ENCODE results near the gene GIT1. TPM values are rescaled to one million over a fixed set of nuclear protein-coding genes. Genes with fewer than 3 reads are reported as not detected.

Gene GIT1
- polyA plus RNA-seq, 1 donor from 2014 or later, result 20.5 TPM

DNA sequence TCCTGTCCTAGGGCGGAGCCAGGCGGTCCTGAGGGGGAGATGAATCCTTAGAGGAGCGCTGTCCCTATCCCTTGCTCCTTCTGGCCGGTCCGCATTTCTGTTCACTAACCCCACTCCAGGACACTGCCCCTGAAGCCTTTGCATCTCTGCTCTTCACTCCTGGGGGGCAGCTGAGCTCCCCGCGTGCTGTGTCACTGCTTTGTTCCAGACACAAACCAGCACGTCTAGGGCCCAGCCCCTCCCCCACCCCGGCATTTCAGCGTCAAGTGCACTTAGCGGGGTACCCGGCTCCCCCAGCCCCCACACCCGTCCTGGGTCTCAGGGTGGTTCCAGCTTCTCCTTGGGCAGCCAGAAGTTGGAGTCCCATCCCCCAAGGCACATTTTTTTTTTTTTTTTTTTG lies 24.4 kb upstream of the GIT1 start:
- no peak overlapping the region for H3K9ac ChIP-seq (ENCODE audit: low read length)
- H3F3A ChIP-seq (ENCODE audit: insufficient read depth, low read length, poor library complexity, severe bottlenecking), result no peaks in the 10 kb centered on the region
- H3K4me3 ChIP-seq (ENCODE audit: low read length), result no peak overlapping the region
- H3K9me2 ChIP-seq (ENCODE audit: insufficient read depth, low read length), result no peaks in the 10 kb centered on the region
- peaks cover 4% of the 10 kb centered on the region for H3K9me3 ChIP-seq (ENCODE audit: low read length)
- H4K20me1 ChIP-seq (ENCODE audit: insufficient read depth), result no peaks in the 10 kb centered on the region
- no peak overlapping the region for H3K27ac ChIP-seq (ENCODE audit: low read length)
- H3K36me3 ChIP-seq (ENCODE audit: insufficient read depth, low read length), result peaks cover 7% of the 10 kb centered on the region
- peaks cover 42% of the 10 kb centered on the region for H3K27me3 ChIP-seq (ENCODE audit: insufficient read depth, low read depth, low read length)
- H2AFZ ChIP-seq (ENCODE audit: low read depth, low read length), result no peak overlapping the region
- TF ChIP-seq TAF1 (IDR thresholded peaks at IDR 0.05; ENCODE audit: low read depth), result no peak
- TF ChIP-seq RAD21 (conservative IDR thresholded peaks at IDR 0.05), result no peak
- no peak for TF ChIP-seq POLR2AphosphoS5 (IDR thresholded peaks at IDR 0.05)
- no peak for TF ChIP-seq EZH2 (IDR thresholded peaks at IDR 0.05; ENCODE audit: borderline replicate concordance, insufficient read depth, low read length, poor library complexity, severe bottlenecking)
- TF ChIP-seq MXI1 (conservative IDR thresholded peaks at IDR 0.05; ENCODE audit: poor library complexity, severe bottlenecking), result no peak
- TF ChIP-seq, protein P1, sequence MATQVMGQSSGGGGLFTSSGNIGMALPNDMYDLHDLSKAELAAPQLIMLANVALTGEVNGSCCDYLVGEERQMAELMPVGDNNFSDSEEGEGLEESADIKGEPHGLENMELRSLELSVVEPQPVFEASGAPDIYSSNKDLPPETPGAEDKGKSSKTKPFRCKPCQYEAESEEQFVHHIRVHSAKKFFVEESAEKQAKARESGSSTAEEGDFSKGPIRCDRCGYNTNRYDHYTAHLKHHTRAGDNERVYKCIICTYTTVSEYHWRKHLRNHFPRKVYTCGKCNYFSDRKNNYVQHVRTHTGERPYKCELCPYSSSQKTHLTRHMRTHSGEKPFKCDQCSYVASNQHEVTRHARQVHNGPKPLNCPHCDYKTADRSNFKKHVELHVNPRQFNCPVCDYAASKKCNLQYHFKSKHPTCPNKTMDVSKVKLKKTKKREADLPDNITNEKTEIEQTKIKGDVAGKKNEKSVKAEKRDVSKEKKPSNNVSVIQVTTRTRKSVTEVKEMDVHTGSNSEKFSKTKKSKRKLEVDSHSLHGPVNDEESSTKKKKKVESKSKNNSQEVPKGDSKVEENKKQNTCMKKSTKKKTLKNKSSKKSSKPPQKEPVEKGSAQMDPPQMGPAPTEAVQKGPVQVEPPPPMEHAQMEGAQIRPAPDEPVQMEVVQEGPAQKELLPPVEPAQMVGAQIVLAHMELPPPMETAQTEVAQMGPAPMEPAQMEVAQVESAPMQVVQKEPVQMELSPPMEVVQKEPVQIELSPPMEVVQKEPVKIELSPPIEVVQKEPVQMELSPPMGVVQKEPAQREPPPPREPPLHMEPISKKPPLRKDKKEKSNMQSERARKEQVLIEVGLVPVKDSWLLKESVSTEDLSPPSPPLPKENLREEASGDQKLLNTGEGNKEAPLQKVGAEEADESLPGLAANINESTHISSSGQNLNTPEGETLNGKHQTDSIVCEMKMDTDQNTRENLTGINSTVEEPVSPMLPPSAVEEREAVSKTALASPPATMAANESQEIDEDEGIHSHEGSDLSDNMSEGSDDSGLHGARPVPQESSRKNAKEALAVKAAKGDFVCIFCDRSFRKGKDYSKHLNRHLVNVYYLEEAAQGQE (IDR thresholded peaks at IDR 0.05; ENCODE audit: borderline replicate concordance), result no peak
- no peak for TF ChIP-seq EP300 (conservative IDR thresholded peaks at IDR 0.05; ENCODE audit: poor library complexity, severe bottlenecking)
- TF ChIP-seq, protein P2, sequence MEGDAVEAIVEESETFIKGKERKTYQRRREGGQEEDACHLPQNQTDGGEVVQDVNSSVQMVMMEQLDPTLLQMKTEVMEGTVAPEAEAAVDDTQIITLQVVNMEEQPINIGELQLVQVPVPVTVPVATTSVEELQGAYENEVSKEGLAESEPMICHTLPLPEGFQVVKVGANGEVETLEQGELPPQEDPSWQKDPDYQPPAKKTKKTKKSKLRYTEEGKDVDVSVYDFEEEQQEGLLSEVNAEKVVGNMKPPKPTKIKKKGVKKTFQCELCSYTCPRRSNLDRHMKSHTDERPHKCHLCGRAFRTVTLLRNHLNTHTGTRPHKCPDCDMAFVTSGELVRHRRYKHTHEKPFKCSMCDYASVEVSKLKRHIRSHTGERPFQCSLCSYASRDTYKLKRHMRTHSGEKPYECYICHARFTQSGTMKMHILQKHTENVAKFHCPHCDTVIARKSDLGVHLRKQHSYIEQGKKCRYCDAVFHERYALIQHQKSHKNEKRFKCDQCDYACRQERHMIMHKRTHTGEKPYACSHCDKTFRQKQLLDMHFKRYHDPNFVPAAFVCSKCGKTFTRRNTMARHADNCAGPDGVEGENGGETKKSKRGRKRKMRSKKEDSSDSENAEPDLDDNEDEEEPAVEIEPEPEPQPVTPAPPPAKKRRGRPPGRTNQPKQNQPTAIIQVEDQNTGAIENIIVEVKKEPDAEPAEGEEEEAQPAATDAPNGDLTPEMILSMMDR (IDR thresholded peaks at IDR 0.05; ENCODE audit: poor library complexity, severe bottlenecking), result no peak
- TF ChIP-seq SMC3 (conservative IDR thresholded peaks at IDR 0.05; ENCODE audit: poor library complexity), result no peak
- no peak overlapping the region for H3K4me2 ChIP-seq (ENCODE audit: low read length)
- no peaks in the 10 kb centered on the region for H3K79me2 ChIP-seq (replicated peaks; ENCODE audit: insufficient read depth, low read length)

DNA sequence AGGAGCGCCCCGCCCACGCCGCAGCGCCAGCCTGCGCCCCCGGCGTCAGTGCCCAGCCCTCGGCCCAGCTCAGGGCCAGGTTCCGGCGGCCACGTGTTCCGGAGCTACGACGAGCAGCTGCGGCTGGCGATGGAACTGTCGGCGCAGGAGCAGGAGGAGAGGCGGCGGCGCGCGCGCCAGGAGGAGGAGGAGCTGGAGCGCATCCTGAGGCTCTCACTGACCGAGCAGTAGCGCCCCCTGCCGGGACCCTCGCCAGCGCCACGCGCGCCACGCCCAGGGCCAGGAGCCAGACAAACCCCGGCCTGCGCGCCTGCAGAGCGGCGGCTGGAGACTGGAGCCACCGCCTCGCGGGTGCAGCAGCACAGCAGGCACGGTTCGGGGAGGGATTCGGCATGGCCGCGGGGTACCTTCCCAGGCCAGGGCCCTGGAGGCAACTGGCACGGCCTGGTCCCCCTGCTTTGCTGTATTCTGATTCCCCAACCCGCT lies 23.9 kb upstream of the GIT1 start:
- Histone ChIP-seq H3K4me2 (ENCODE audit: low read length) (no peak overlapping the region), H3K4me3 (ENCODE audit: low read length) (no peak overlapping the region)

More for the DNA sequence above, 23.9 kb upstream of the GIT1 start:
- no peak overlapping the region for H3K27ac ChIP-seq (ENCODE audit: low read length)
- H3K9me3 ChIP-seq (ENCODE audit: low read length), result peaks cover 4% of the 10 kb centered on the region
- peaks cover 10% of the 10 kb centered on the region for H3K36me3 ChIP-seq (ENCODE audit: insufficient read depth, low read length)
- no peaks in the 10 kb centered on the region for H3F3A ChIP-seq (ENCODE audit: insufficient read depth, low read length, poor library complexity, severe bottlenecking)
- H3K27me3 ChIP-seq (ENCODE audit: insufficient read depth, low read depth, low read length), result peaks cover 37% of the 10 kb centered on the region
- no peaks in the 10 kb centered on the region for H4K20me1 ChIP-seq (ENCODE audit: insufficient read depth)
- TF ChIP-seq SMC3 (conservative IDR thresholded peaks at IDR 0.05; ENCODE audit: poor library complexity) (no peak), EP300 (conservative IDR thresholded peaks at IDR 0.05; ENCODE audit: poor library complexity, severe bottlenecking) (no peak), POLR2AphosphoS5 (IDR thresholded peaks at IDR 0.05) (no peak), RAD21 (conservative IDR thresholded peaks at IDR 0.05) (no peak), TAF1 (IDR thresholded peaks at IDR 0.05; ENCODE audit: low read depth) (no peak), EZH2 (IDR thresholded peaks at IDR 0.05; ENCODE audit: borderline replicate concordance, insufficient read depth, low read length, poor library complexity, severe bottlenecking) (no peak)
- TF ChIP-seq, protein P2 (IDR thresholded peaks at IDR 0.05; ENCODE audit: poor library complexity, severe bottlenecking), result peak; percentile 32
- no peaks in the 10 kb centered on the region for H3K79me2 ChIP-seq (replicated peaks; ENCODE audit: insufficient read depth, low read length)
- no peak overlapping the region for H2AFZ ChIP-seq (ENCODE audit: low read depth, low read length)
- no peaks in the 10 kb centered on the region for H3K9me2 ChIP-seq (ENCODE audit: insufficient read depth, low read length)
- no peak overlapping the region for H3K9ac ChIP-seq (ENCODE audit: low read length)

Data from neural cell (in vitro differentiated cells).